H1 (cell line): ENCODE data around the gene ZMYM4. TPM values are rescaled to one million over a fixed set of nuclear protein-coding genes. Genes with fewer than 3 reads are reported as not detected.

Experiments
- CTCF ChIA-PET: fragments of 300-600 bp; sonication (Branson Sonifier 250); formaldehyde crosslinking; loops from one replicate; lab custom pipeline; 2021; ENCODE audit not compliant: partially characterized antibody; lab: Charles Lee
- POLR2A ChIA-PET: fragments of 300-600 bp; sonication (Branson Sonifier 250); formaldehyde crosslinking; loops from one replicate; lab custom pipeline; 2021; ENCODE audit warnings: inconsistent platforms; ENCODE audit not compliant: partially characterized antibody; lab: Charles Lee
- DNase-seq, 2 experiments: peaks; one replicate each; pipeline versions ENCODE4 v3.0.0 to v3.0.0-alpha.2; 2010 to 2022; ENCODE audit warnings: low spot score in 2 of 2, low read depth in 1 of 2, mixed read lengths in 1 of 2
- FAIRE-seq: peaks from 2 replicates; lab custom pipeline; 2011; peaks lifted over from hg19 to GRCh38; lab: Jason Lieb, UNC
- H2AFZ ChIP-seq: 2 replicates; pipeline ENCODE4 v1.8.1; 2012; ENCODE audit warnings: low read length, inconsistent platforms
- H2AK5ac ChIP-seq: 2 replicates; pipeline ENCODE4 v1.6.1; 2013; ENCODE audit warnings: low read depth, low read length
- H2BK120ac ChIP-seq: replicated peaks from 2 replicates; pipeline ENCODE3; 2013; ENCODE audit warnings: low read depth, low read length, inconsistent platforms
- H2BK12ac ChIP-seq: 2 replicates; pipeline ENCODE4 v1.6.1; 2013; ENCODE audit warnings: low read depth, low read length
- H2BK15ac ChIP-seq: 2 replicates; pipeline ENCODE4 v1.6.1; 2013; ENCODE audit warnings: low read length
- H2BK20ac ChIP-seq: 2 replicates; pipeline ENCODE4 v1.6.1; 2013; ENCODE audit warnings: low read length
- H2BK5ac ChIP-seq: 2 replicates; pipeline ENCODE4 v1.6.1; 2013; ENCODE audit warnings: low read depth, low read length
- H3K14ac ChIP-seq: 2 replicates; pipeline ENCODE4 v1.6.1; 2013; ENCODE audit warnings: inconsistent platforms; ENCODE audit not compliant: insufficient read length
- H3K18ac ChIP-seq: 2 replicates; pipeline ENCODE4 v1.6.1; 2013; ENCODE audit warnings: low read length; ENCODE audit errors: extremely low read depth
- H3K23ac ChIP-seq: 2 replicates; pipeline ENCODE4 v1.6.1; 2013; ENCODE audit warnings: inconsistent platforms; ENCODE audit not compliant: insufficient read length
- H3K23me2 ChIP-seq: 2 replicates; pipeline ENCODE4 v1.6.1; 2013; ENCODE audit warnings: low read depth, low read length
- H3K27ac ChIP-seq: 2 replicates; pipeline ENCODE4 v1.6.1; 2011; ENCODE audit warnings: low read depth, low read length, inconsistent platforms
- H3K27me3 ChIP-seq, 4 experiments: replicated peaks in 1 of 4; 1 replicate in 1 of 4; 2 replicates in 3 of 4; pipeline versions ENCODE4 v1.6.1 to v1.8.1; 2011 to 2013; ENCODE audit warnings: low read length in 3 of 4, mild to moderate bottlenecking in 3 of 4, inconsistent platforms in 2 of 4, mixed read lengths in 2 of 4, moderate library complexity in 1 of 4; ENCODE audit not compliant: control insufficient read depth in 3 of 4, insufficient read depth in 3 of 4; ENCODE audit errors: extremely low read depth in 1 of 4
- H3K36me3 ChIP-seq, 4 experiments: 2 replicates each; pipeline versions ENCODE4 v1.6.1 to v1.8.1; 2011 to 2013; ENCODE audit warnings: mild to moderate bottlenecking in 4 of 4, low read length in 3 of 4, moderate library complexity in 2 of 4, control low read depth in 1 of 4, inconsistent platforms in 1 of 4; ENCODE audit not compliant: insufficient read depth in 4 of 4, control insufficient read depth in 2 of 4
- H3K4ac ChIP-seq: replicated peaks from 2 replicates; pipeline ENCODE3; 2013; ENCODE audit warnings: low read length, low read depth, mixed read lengths, inconsistent platforms; ENCODE audit not compliant: insufficient read length
- H3K4me1 ChIP-seq, 4 experiments: replicated peaks in 1 of 4; 1 replicate in 1 of 4; 2 replicates in 3 of 4; pipeline versions ENCODE4 v1.6.1 to v1.8.1; 2011 to 2013; ENCODE audit warnings: low read length in 3 of 4, inconsistent platforms in 2 of 4, mixed read lengths in 1 of 4; ENCODE audit not compliant: insufficient read depth in 4 of 4, control insufficient read depth in 3 of 4
- H3K4me2 ChIP-seq, 2 experiments: 2 replicates each; pipeline versions ENCODE4 v1.6.1 to v1.8.1; 2011 to 2013; ENCODE audit warnings: low read depth in 2 of 2, low read length in 2 of 2, control low read depth in 1 of 2, inconsistent platforms in 1 of 2, mild to moderate bottlenecking in 1 of 2; ENCODE audit not compliant: insufficient read depth in 1 of 2
- H3K4me3 ChIP-seq, 4 experiments: fragments of 200-600, 300-600 bp in 1 of 4; sonication (generic), shearing (Covaris generic), sonication (Bioruptor Twin) in 1 of 4; 2 replicates each; pipeline versions ENCODE4 v1.5.1 to v1.8.1; 2011 to 2016; ENCODE audit warnings: low read length in 4 of 4, low read depth in 3 of 4, control low read depth in 2 of 4, inconsistent platforms in 2 of 4, mild to moderate bottlenecking in 2 of 4, mixed read lengths in 1 of 4, moderate library complexity in 1 of 4; ENCODE audit not compliant: insufficient read depth in 2 of 4; ENCODE audit errors: extremely low read depth in 1 of 4
- H3K56ac ChIP-seq: replicated peaks from 2 replicates; pipeline ENCODE3; 2013; ENCODE audit warnings: low read depth, mild to moderate bottlenecking, mixed read lengths, low read length, inconsistent platforms; ENCODE audit not compliant: insufficient read length
- H3K79me1 ChIP-seq: 2 replicates; pipeline ENCODE4 v1.6.1; 2013; ENCODE audit warnings: low read depth, low read length, control low read depth
- H3K79me2 ChIP-seq, 2 experiments: 2 replicates each; pipeline versions ENCODE4 v1.6.1 to v1.8.1; 2012 to 2013; ENCODE audit warnings: low read length in 2 of 2, mild to moderate bottlenecking in 2 of 2, inconsistent platforms in 1 of 2; ENCODE audit not compliant: insufficient read depth in 2 of 2, control insufficient read depth in 1 of 2
- H3K9ac ChIP-seq, 4 experiments: replicated peaks in 1 of 4; 1 replicate in 1 of 4; 2 replicates in 3 of 4; pipeline versions ENCODE4 v1.6.1 to v1.8.1; 2011 to 2013; ENCODE audit warnings: low read depth in 3 of 4, low read length in 3 of 4, control low read depth in 2 of 4, mild to moderate bottlenecking in 2 of 4, moderate library complexity in 2 of 4, inconsistent platforms in 1 of 4; ENCODE audit errors: extremely low read depth in 1 of 4
- H3K9me3 ChIP-seq, 2 experiments: 2 replicates each; pipeline versions ENCODE4 v1.6.1 to v1.8.1; 2012 to 2013; ENCODE audit warnings: mild to moderate bottlenecking in 2 of 2, moderate library complexity in 2 of 2, control low read depth in 1 of 2, inconsistent platforms in 1 of 2, low read depth in 1 of 2, low read length in 1 of 2, mixed read lengths in 1 of 2; ENCODE audit not compliant: insufficient read depth in 2 of 2
- H4K20me1 ChIP-seq, 2 experiments: replicated peaks in 1 of 2; 2 replicates each; pipeline versions ENCODE3 to v1.8.1; 2011 to 2013; ENCODE audit warnings: inconsistent platforms in 2 of 2, low read length in 2 of 2, mild to moderate bottlenecking in 1 of 2; ENCODE audit not compliant: insufficient read depth in 2 of 2, control insufficient read depth in 1 of 2
- H4K5ac ChIP-seq: 2 replicates; pipeline ENCODE4 v1.6.1; 2013; ENCODE audit warnings: low read length, low read depth, mixed read lengths, inconsistent platforms; ENCODE audit not compliant: insufficient read length
- H4K8ac ChIP-seq: 2 replicates; pipeline ENCODE4 v1.8.0; 2013; ENCODE audit warnings: mild to moderate bottlenecking, moderate library complexity, low read length, inconsistent platforms; ENCODE audit not compliant: insufficient read depth; ENCODE audit errors: extremely low read depth
- H4K91ac ChIP-seq: replicated peaks from 2 replicates; pipeline ENCODE3; 2013; ENCODE audit warnings: low read length, mixed read lengths, inconsistent platforms; ENCODE audit not compliant: insufficient read length
- CBX5 ChIP-seq: fragments of 300-800, 300-1000 bp; sonication (generic); IDR thresholded peaks from 2 replicates; pipeline ENCODE4 v1.7.1; 2016; ENCODE audit warnings: antibody characterized with exemption, low read length, low read depth
- CTCF ChIP-seq, 3 experiments: IDR thresholded peaks; 1 replicate in 2 of 3; 2 replicates in 1 of 3; pipeline versions ENCODE4 v1.5.1 to v1.6.1; 2011; ENCODE audit warnings: low read length in 3 of 3, mild to moderate bottlenecking in 3 of 3, inconsistent platforms in 2 of 3, low read depth in 1 of 3, moderate library complexity in 1 of 3; ENCODE audit not compliant: insufficient read depth in 1 of 3; ENCODE audit errors: control extremely low read depth in 1 of 3
- HDAC6 ChIP-seq: IDR thresholded peaks from one replicate; pipeline ENCODE4 v1.7.1; 2012; ENCODE audit warnings: low read depth, mild to moderate bottlenecking, inconsistent platforms, low read length, moderate library complexity
- NRF1 ChIP-seq: IDR thresholded peaks from 2 replicates; pipeline ENCODE4 v1.6.1; 2011; ENCODE audit warnings: mild to moderate bottlenecking, low read depth, low read length, improper control_type of control experiment
- POLR2AphosphoS5 ChIP-seq: IDR thresholded peaks from 2 replicates; pipeline ENCODE4 v1.6.1; 2011; ENCODE audit warnings: low read depth, low read length
- SIRT6 ChIP-seq: IDR thresholded peaks from one replicate; pipeline ENCODE4 v1.7.1; 2012; ENCODE audit warnings: low read length, inconsistent platforms
- SP1 ChIP-seq: IDR thresholded peaks from 2 replicates; pipeline ENCODE4 v1.6.1; 2011; ENCODE audit warnings: low read depth, low read length
- TAF7 ChIP-seq: optimal IDR thresholded peaks from 2 replicates; pipeline ENCODE3; 2011; ENCODE audit warnings: low read depth, mild to moderate bottlenecking, inconsistent platforms, low read length, moderate library complexity, borderline replicate concordance
- TEAD4 ChIP-seq: IDR thresholded peaks from 2 replicates; pipeline ENCODE4 v1.6.1; 2012; ENCODE audit warnings: low read depth, low read length, inconsistent platforms, mixed read lengths
- USF2 ChIP-seq: IDR thresholded peaks from 2 replicates; pipeline ENCODE4 v1.6.1; 2011; ENCODE audit warnings: low read length, improper control_type of control experiment
- ZNF274 ChIP-seq: IDR thresholded peaks from 2 replicates; pipeline ENCODE4 v1.7.0; 2012; ENCODE audit warnings: low read length, borderline replicate concordance; ENCODE audit errors: extremely low read depth
- WGBS, 2 experiments: shearing (Covaris generic) in 1 of 2; methylation state at CpG; one replicate each; pipeline versions ENCODE4 v1.1.6 to v1.1.7; 2013 to 2015; ENCODE audit warnings: low lambda C conversion rate in 2 of 2, mixed read lengths in 2 of 2, inconsistent platforms in 1 of 2, low coverage in 1 of 2, missing lambda C conversion rate in 1 of 2; ENCODE audit not compliant: insufficient replicate concordance in 2 of 2, insufficient coverage in 1 of 2, insufficient read length in 1 of 2; ENCODE audit errors: extremely low coverage in 1 of 2, missing lambda C conversion rate in 1 of 2; 5-methylcytosine and 5-hydroxymethylcytosine counted together
- polyA plus RNA-seq, 7 experiments: library from polyadenylated mRNA; depleted of rRNA in 3 of 7; stranded (reverse) in 5 of 7; unstranded in 2 of 7; fragments of >200 nt in 5 of 7; fragments of 200-250 nt in 2 of 7; gene quantifications; 1 replicate in 5 of 7; 2 replicates in 1 of 7; 4 replicates in 1 of 7; pipeline versions ENCODE4 v1.2.1 to v1.2.3, GENCODE V29; 2011 to 2013; ENCODE audit warnings: missing spikeins in 2 of 7, mixed read lengths in 2 of 7
- total RNA-seq: library from RNA; stranded (reverse); fragmentation: NEBNext Ultra II Directional; extraction: Animal tissue kit (Norgen Biotek cat#: 25700); gene quantifications from 2 replicates; pipeline ENCODE4 v1.2.1, GENCODE V29; 2021

ZMYM4 gene
- total and polyA plus RNA-seq, 2 of the 8 experiments (the other 6 are each of a cell fraction or from before 2014, with no cell fraction given) = 16.7 to 81.3 TPM

- WGBS, 2 experiments = 95% methylated on average over 3 of the region's 3 CpGs; no CpG with 5 or more reads in 1 of the 2 experiments
- no peak overlapping the region for H4K8ac ChIP-seq
- no peak overlapping the region for H2BK12ac ChIP-seq
- no peaks in the 10 kb centered on the region for H3K9me3 ChIP-seq
- H3K9ac ChIP-seq = no peak overlapping the region
- no peak overlapping the region for H2BK15ac ChIP-seq
- POLR2A ChIA-PET = interaction anchor here (1.1 kb wide), 1 partner anchor 14 kb away, joined by 4 read pairs; no protein-coding TSS in a partner anchor
- CTCF ChIA-PET = no interaction called here
- DNase-seq (no peak), FAIRE-seq (no peak)
- H3K18ac ChIP-seq = no peak overlapping the region
- no peak overlapping the region for H4K5ac ChIP-seq
- H3K4ac ChIP-seq = no peak overlapping the region
- H3K79me2 ChIP-seq = 0 out of 4 replicates have a peak, but pooled peaks cover 0 to 5% of the 10 kb centered on the region in 2 experiments
- H2BK5ac ChIP-seq = no peak overlapping the region
- H3K36me3 ChIP-seq = peaks cover 0 to 14% (median 0%) of the 10 kb centered on the region in 4 experiments; a peak in 1 of 8 replicates
- no peaks in the 10 kb centered on the region for H4K20me1 ChIP-seq
- no peaks in the 10 kb centered on the region; the same call in 1 of the 2 replicates for H3K79me1 ChIP-seq
- no peak overlapping the region for H4K91ac ChIP-seq
- H2AFZ ChIP-seq = no peak overlapping the region
- H3K23me2 ChIP-seq = no peaks in the 10 kb centered on the region
- H2BK120ac ChIP-seq = no peak overlapping the region
- no peak overlapping the region for H3K14ac ChIP-seq
- H2BK20ac ChIP-seq = no peak overlapping the region
- H2AK5ac ChIP-seq = no peak overlapping the region
- no peaks in the 10 kb centered on the region for H3K27me3 ChIP-seq
- no peak overlapping the region for H3K56ac ChIP-seq
- H3K23ac ChIP-seq = no peak overlapping the region
- H3K4me3 ChIP-seq = no peak overlapping the region
- H3K4me1 ChIP-seq = no peaks in the 10 kb centered on the region; a peak in 1 of 7 replicates
- no peak overlapping the region for H3K27ac ChIP-seq
- no peak overlapping the region for H3K4me2 ChIP-seq
- TF ChIP-seq CTCF (IDR thresholded peaks at IDR 0.05; ENCODE audit: control extremely low read depth in 1 of 3, insufficient read depth in 1 of 3, low read depth in 1 of 3, low read length in 3 of 3) (no peak), POLR2AphosphoS5 (no peak), NRF1 (no peak), SIRT6 (no peak), USF2 (no peak), CBX5 (no peak), TEAD4 (no peak), ZNF274 (no peak), HDAC6 (no peak), SP1 (no peak), TAF7 (no peak)
Measured at GRCh38 chr1:35364741-35365140, 96.2 kb downstream of the ZMYM4 start.
